8988T (cell line): ENCODE data around the gene GPRC5C.
"Not testable (repeated sequence)": the region's sequence is repeated elsewhere in the genome, so short reads cannot be mapped to it uniquely, and the experiment has no call there.

ENCODE experiments used
- DNase-seq: peaks from one replicate; pipeline ENCODE4 v3.0.0; 2011

Gene GPRC5C

DNA sequence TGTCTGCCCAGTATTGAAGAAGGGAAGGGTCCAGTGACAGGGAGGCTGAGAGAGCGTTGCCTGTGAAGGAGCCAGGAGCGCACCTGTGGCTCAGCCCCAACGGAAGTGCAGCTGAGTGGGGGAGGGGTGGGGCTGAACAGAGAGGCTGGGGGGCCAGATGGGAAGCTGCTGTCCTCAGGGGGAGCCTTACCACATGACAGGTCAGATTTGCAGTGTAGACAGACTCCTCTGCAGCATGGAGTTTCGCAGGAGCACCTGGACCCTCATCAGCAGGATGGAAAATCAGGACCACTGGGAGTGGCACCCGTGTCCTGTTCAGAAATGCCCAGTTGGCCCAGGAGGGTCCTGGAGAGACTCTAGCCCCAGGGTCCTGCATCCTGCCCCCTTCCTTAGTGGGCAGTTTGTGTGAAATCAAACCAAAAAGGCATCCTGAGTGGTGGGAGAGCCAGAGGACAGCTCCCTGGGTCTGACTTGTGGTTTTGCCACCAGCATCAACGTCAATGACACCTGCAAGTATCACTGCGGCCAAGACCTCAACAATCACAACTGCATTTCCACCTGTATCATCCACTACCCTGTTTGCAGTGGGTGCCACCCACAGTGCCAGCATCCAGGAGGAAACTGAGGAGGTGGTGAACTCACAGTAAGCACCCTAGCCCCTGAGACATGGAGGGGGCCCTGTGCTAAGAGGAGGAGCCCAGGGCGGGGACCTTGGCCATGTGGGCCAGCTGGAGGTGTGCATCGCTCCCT is 42.3 kb downstream of the GPRC5C start:
- no peak for DNase-seq

- no peak for DNase-seq
Measured at GRCh38 chr17:74475189-74475588, 43.3 kb downstream of the GPRC5C start.

GRCh38 chr17:74477411-74477810 is 45.5 kb downstream of the GPRC5C start:
- DNase-seq: no peak

DNA sequence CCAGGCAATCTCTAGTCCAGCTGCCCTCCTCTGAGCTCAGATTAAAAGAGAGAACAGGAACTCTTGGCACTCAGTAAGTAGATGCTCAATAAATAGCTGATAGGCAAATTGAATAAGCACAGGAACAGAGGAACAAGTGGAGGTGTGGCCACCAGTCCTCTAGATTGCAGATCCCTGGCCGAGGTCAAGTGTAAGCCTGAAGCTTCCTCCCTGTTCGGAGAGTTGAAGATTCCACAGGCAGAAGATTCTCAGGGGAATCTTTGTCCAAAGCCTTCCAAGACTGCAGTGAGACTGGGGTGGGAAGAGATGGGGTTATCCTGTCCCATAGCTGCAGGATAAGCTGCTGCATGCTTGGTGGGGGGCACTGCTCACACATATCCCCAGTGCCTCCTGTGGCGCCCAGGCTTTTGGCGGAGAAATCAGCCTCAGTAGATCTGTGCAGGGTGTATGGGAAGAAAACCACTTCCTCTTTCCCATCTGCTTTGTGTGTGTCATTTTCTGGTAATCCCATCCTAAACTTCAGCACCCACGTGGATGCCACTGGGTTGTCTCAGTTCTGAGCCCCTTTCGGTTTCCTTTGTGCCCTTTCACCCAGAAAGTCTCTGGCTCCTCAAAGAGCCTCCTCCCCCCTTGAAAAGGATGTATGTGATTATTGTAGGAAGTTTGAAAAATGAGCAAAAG is 46.7 kb downstream of the GPRC5C start:
- DNase-seq: no peak

DNA sequence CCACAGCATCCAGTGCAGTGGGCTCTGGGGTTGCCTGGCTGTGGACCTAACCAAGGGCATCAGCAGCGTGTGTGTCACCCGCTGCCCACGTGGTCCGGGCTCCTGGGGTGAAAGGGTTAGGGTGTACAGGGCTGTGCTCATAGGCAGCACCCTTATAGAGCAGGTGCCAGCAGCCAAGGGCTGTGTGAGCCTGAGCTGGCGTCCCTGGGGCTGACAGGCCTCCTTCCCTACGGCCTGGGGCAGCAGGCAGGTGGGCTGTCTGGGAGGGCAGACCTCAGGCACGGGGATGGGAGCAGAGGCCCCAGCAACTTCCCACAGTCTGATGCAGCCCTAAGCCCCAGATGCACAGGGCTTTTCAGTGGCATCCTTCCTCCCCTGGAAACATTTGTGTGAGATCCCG is 48.4 kb downstream of the GPRC5C start:
- no peak for DNase-seq

- no peak for DNase-seq
Measured at GRCh38 chr17:74481621-74482020, 49.7 kb downstream of the GPRC5C start.

- DNase-seq: no peak
Measured at GRCh38 chr17:74484066-74484465, 52.2 kb downstream of the GPRC5C start.

GRCh38 chr17:74485022-74485743 is 53.3 kb downstream of the GPRC5C start:
- no peak for DNase-seq

DNA sequence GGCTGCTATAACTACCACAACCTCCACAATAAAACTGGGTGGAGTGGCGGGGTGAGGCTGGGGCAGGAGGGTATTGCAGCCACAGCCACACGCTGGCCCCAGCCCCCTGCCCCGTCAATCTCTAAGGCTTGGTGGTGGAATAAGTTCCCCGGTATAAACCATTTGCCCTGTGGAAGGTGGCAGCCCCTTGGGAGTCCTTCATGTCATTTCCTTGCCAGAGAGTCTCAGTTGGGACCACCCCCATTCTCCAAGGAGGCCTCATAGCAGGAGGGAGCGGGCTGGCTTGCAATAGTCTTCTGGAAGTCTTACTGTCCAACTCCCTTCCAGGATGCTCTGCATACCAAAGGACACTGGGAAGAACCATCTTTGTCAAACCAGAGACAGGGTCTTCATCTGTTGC is 54.0 kb downstream of the GPRC5C start:
- no peak for DNase-seq

GRCh38 chr17:74488276-74488675 is 56.4 kb downstream of the GPRC5C start:
- DNase-seq: not testable (repeated sequence)

GRCh38 chr17:74490716-74491115 is 58.8 kb downstream of the GPRC5C start:
- no peak for DNase-seq

- no peak for DNase-seq
Measured at GRCh38 chr17:74491626-74492025, 59.7 kb downstream of the GPRC5C start.

GRCh38 chr17:74493331-74493833 is 61.5 kb downstream of the GPRC5C start:
- no peak for DNase-seq
